MCF 10A (cell line): ENCODE results near the gene ERGIC2. TPM values are rescaled to one million over a fixed set of nuclear protein-coding genes. Genes with fewer than 3 reads are reported as not detected.

ENCODE experiments used
- BruUV-seq: library from RNA; stranded (reverse); fragments of 400-500 nt; replicated peaks from 2 replicates; lab custom pipeline; 2021; lab: Mats Ljungman, UMichigan
- CTCF ChIA-PET: fragments of 300-600 bp; sonication (Branson Sonifier 250); formaldehyde crosslinking; extraction: SDS; loops from one replicate; lab custom pipeline; 2021; ENCODE audit warnings: antibody characterized with exemption, inconsistent platforms; lab: Yijun Ruan, JAX
- POLR2A ChIA-PET: fragments of 300-600, 350-650 bp; sonication (Branson Sonifier 250); formaldehyde crosslinking; extraction: SDS; loops from one replicate; lab custom pipeline; 2020; ENCODE audit warnings: antibody characterized with exemption, inconsistent platforms; lab: Yijun Ruan, JAX
- DNase-seq: peaks from one replicate; pipeline ENCODE4 v3.0.0-alpha.2; 2018; ENCODE audit not compliant: unreplicated experiment
- H3K27ac Mint-ChIP-seq: one replicate; pipeline ENCODE4 v1.8.0; 2022; ENCODE audit warnings: mild to moderate bottlenecking, low read depth, mixed read lengths; ENCODE audit not compliant: unreplicated experiment
- H3K27me3 Mint-ChIP-seq: one replicate; pipeline ENCODE4 v1.8.0; 2022; ENCODE audit warnings: mixed read lengths; ENCODE audit not compliant: insufficient read depth, unreplicated experiment
- H3K36me3 Mint-ChIP-seq: one replicate; pipeline ENCODE4 v1.8.0; 2022; ENCODE audit warnings: mild to moderate bottlenecking, moderate library complexity, mixed read lengths; ENCODE audit not compliant: insufficient read depth, unreplicated experiment
- H3K4me1 Mint-ChIP-seq: one replicate; pipeline ENCODE4 v1.8.0; 2022; ENCODE audit warnings: mixed read lengths; ENCODE audit not compliant: insufficient read depth, unreplicated experiment
- H3K4me3 Mint-ChIP-seq: one replicate; pipeline ENCODE4 v1.8.0; 2022; ENCODE audit warnings: mild to moderate bottlenecking, moderate library complexity, mixed read lengths; ENCODE audit not compliant: unreplicated experiment
- H3K9me3 Mint-ChIP-seq: one replicate; pipeline ENCODE4 v1.8.0; 2022; ENCODE audit warnings: mixed read lengths; ENCODE audit not compliant: unreplicated experiment
- CTCF ChIP-seq: fragments of 200-600 bp; IDR thresholded peaks from one replicate; pipeline ENCODE4 v1.8.0; 2022; ENCODE audit warnings: antibody characterized with exemption, mild to moderate bottlenecking; ENCODE audit not compliant: unreplicated experiment
- intact Hi-C: fragments of 100-400 bp; cut with micrococcal nuclease; formaldehyde crosslinking; loops from 2 replicates; pipeline ENCODE4 v1.14.1; 2022
- total RNA-seq: library from RNA; stranded (reverse); gene quantifications from 2 replicates; pipeline ENCODE4 v1.2.3, GENCODE V29; 2022

Gene ERGIC2
- total RNA-seq, 1 experiment from 2014 or later: 63.6 TPM

GRCh38 chr12:29310899-29311298 is 70.1 kb downstream of the ERGIC2 start:
- BruUV-seq: no TSS peak
- intact Hi-C loops: no loop called here
- H3K36me3 Mint-ChIP-seq: peaks cover 7% of the 10 kb centered on the region
- H3K27ac Mint-ChIP-seq: no peak overlapping the region
- no peaks in the 10 kb centered on the region for H3K9me3 Mint-ChIP-seq
- no peak for TF ChIP-seq CTCF
- no peaks in the 10 kb centered on the region for H3K4me1 Mint-ChIP-seq
- ChIA-PET CTCF (interaction anchor here (0.5 to 0.7 kb wide), 2 partner anchors 11 to 168 kb away, joined by 3 read pairs; no protein-coding TSS in a partner anchor), POLR2A (interaction anchor here (1.2 kb wide), 1 partner anchor 10 kb away, joined by 5 read pairs; no protein-coding TSS in a partner anchor)
- no peak overlapping the region for H3K4me3 Mint-ChIP-seq
- DNase-seq: no peak
- no peaks in the 10 kb centered on the region for H3K27me3 Mint-ChIP-seq

GRCh38 chr12:29309320-29309902 is 71.6 kb downstream of the ERGIC2 start:
- POLR2A ChIA-PET: interaction anchor here (0.7 kb wide), 1 partner anchor 201 kb away, joined by 3 read pairs; no protein-coding TSS in a partner anchor
- Mint-ChIP-seq H3K27me3 (no peaks in the 10 kb centered on the region), H3K4me3 (no peak overlapping the region), H3K36me3 (peaks cover 7% of the 10 kb centered on the region), H3K27ac (no peak overlapping the region), H3K9me3 (no peaks in the 10 kb centered on the region), H3K4me1 (no peaks in the 10 kb centered on the region)
- no TSS peak for BruUV-seq
- CTCF ChIA-PET: interaction anchor here (0.7 to 1.5 kb wide), 6 partner anchors 8 to 1504 kb away, joined by 3 to 9 read pairs (median 4); no protein-coding TSS in a partner anchor
- TF ChIP-seq CTCF: peak; percentile 51
- peak; percentile 26 for DNase-seq
- intact Hi-C loops: loop anchor here (2.0 to 5.0 kb wide), 2 partner anchors 208 to 977 kb away; no protein-coding TSS in a partner anchor

GRCh38 chr12:29306682-29307081 is 74.3 kb downstream of the ERGIC2 start:
- no peaks in the 10 kb centered on the region for H3K27me3 Mint-ChIP-seq
- no peak overlapping the region for H3K4me3 Mint-ChIP-seq
- intact Hi-C loops: loop anchor here (5.0 kb wide), 1 partner anchor 211 kb away; no protein-coding TSS in a partner anchor
- no peak for TF ChIP-seq CTCF
- H3K27ac Mint-ChIP-seq: no peak overlapping the region
- H3K4me1 Mint-ChIP-seq: no peaks in the 10 kb centered on the region
- H3K9me3 Mint-ChIP-seq: no peaks in the 10 kb centered on the region
- DNase-seq: no peak
- peaks cover 7% of the 10 kb centered on the region for H3K36me3 Mint-ChIP-seq
- no TSS peak for BruUV-seq
- ChIA-PET POLR2A (interaction anchor here (0.6 to 1.0 kb wide), 2 partner anchors 14 to 249 kb away, joined by 3 to 8 read pairs; no protein-coding TSS in a partner anchor), CTCF (interaction anchor here (3.2 kb wide), 1 partner anchor 11 kb away, joined by 21 read pairs; no protein-coding TSS in a partner anchor)

GRCh38 chr12:29306266-29306665 is 74.7 kb downstream of the ERGIC2 start:
- H3K9me3 Mint-ChIP-seq: no peaks in the 10 kb centered on the region
- no peak overlapping the region for H3K4me3 Mint-ChIP-seq
- no peak overlapping the region for H3K27ac Mint-ChIP-seq
- intact Hi-C loops: loop anchor here (5.0 kb wide), 1 partner anchor 211 kb away; no protein-coding TSS in a partner anchor
- no peak for TF ChIP-seq CTCF
- no peaks in the 10 kb centered on the region for H3K4me1 Mint-ChIP-seq
- BruUV-seq: no TSS peak
- no peaks in the 10 kb centered on the region for H3K27me3 Mint-ChIP-seq
- ChIA-PET POLR2A (interaction anchor here (0.6 to 1.0 kb wide), 2 partner anchors 15 to 248 kb away, joined by 3 to 8 read pairs; no protein-coding TSS in a partner anchor), CTCF (interaction anchor here (3.2 kb wide), 1 partner anchor 11 kb away, joined by 21 read pairs; no protein-coding TSS in a partner anchor)
- H3K36me3 Mint-ChIP-seq: peaks cover 7% of the 10 kb centered on the region
- DNase-seq: no peak
